HG02642 (cell line): Measurements from ENCODE around the gene CHST8.

Source experiments
- ATAC-seq: cut with Tn5 transposase; IDR thresholded peaks from one replicate; pipeline ENCODE4 v1.9.1; 2021; ENCODE audit warnings: mild to moderate bottlenecking; ENCODE audit not compliant: unreplicated experiment, poor library complexity

The CHST8 gene

DNA sequence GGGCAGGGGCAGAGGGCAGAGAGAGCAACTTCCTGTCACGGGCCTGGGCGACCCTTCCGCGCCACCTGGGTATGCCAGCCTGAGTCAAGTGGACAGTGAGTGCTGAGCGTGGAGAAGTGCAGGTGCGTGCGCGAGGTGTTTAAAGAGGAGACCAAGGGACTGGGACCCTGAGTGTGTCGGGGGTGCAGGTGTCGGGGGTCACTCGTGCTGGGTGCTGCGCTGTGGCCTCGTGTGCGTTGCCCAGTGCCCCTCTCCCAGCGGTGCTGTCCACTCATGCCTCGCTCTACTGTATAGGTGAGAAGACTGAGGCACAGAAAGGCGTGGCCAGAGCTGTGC lies 156.0 kb downstream of the CHST8 start:
- ATAC-seq: no peak

DNA sequence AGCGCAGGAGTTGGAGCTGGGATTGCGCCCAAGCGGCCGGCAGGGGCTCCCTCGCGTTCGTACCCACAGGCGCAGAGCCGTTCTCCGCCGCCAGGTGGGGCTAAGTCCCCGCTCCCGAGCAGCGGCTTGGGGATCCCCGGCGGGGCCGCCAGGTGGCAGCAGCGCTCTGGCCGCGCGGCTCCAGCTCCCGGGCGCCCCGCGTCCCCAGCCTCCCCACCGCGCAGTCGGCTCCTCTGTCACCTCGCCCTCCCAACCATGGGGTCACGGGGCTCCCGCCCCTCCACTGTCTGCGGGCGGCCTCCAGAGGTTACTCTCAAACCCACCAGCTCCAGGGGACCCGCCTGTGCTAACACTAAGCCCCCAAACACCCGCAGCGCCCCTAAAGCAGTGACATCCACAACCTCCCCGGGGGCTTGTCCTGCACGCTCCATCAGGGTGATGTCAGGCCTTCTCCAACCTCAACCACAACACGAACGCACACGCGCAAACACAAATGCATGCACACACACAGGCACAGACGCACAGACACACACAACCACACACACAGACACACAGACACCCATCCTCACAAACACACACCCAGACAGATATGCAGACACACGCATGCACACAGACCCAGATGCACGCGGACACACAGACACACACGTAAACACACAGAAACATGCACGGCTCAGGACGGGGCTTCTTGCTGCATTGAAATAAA lies 156.5 kb downstream of the CHST8 start:
- ATAC-seq: peak; percentile 80

DNA sequence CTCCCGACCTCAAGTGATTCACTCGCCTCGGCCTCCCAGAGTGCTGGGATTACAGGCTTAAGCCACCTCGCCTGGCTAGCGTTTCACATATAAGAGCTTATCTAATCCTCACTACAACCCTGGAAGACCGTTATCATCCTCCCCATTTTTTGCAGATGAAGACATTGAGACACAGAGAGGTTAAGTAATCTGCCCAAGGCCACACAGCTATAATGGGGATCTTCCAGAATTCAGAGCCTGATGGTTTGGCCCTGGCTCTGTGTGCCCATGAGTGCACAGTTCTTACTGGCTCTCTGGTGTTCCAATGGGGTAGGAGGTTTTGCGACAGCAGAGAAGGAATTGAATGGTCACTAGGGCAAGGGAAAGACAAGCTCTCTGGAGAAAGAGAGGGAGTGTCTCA lies 158.1 kb downstream of the CHST8 start:
- no peak for ATAC-seq

DNA sequence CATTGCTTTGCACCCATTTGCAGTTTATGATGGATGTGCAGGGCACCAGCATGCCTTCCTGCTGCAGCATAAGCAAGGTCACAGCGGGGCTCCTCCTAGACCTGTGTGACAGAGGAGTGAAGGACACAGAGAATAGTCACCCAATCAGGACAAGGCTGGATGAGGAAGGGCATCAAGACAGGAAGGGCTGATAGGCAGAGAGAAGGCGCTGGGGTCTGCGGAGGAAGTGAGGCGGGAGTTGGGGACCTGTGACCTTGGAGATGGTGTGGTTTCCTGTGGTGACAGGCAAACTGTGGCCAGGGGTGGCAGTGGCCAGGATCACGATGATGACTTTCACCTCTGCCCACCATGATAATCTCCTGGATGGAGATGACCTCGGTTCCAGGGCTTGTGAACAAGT lies 158.5 kb downstream of the CHST8 start:
- ATAC-seq: no peak

DNA sequence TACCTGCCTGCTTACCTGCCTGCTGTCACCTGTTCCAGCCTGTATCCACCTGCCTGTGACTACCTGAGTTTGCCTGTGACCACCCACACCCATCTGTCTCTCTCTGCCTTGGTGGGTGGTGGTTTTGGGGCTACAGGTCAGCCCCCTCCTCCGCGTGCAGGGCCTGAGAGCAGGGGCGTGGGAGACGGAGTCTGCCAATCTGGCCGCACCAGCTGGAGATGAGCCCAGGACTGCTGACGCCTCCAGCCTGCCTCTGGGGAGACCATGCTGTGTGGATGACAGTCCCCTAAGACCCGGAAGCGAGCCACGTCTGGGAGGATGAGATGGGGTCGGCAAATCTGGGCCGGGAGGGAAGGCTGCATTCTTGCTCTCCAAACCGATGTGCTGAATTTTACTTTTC lies 159.0 kb downstream of the CHST8 start:
- no peak for ATAC-seq

DNA sequence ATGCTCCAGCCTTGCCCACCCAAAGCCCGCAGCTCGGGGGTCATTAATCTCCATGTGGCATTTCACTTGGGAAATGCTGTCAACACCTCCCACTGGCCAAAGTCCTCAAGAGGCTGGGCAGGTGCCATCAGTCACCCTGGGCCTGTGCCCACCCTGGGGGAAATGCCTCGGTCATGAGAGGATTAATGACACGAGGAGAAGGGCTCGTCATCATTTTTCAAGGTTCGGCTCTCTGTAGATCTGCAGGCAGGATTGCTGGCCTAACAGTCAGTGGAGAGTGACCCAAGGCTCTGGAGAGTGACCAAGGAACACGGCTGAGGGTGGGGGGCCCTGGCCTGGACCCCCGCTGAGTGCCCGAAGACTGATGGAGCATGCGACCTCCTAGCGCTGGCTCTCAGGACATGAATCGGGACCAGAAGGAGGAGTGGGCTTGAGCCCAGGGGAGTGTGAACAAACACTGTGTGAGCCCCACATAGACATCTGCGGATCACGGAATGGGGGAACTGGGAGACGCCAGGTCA lies 159.7 kb downstream of the CHST8 start:
- ATAC-seq: no peak

DNA sequence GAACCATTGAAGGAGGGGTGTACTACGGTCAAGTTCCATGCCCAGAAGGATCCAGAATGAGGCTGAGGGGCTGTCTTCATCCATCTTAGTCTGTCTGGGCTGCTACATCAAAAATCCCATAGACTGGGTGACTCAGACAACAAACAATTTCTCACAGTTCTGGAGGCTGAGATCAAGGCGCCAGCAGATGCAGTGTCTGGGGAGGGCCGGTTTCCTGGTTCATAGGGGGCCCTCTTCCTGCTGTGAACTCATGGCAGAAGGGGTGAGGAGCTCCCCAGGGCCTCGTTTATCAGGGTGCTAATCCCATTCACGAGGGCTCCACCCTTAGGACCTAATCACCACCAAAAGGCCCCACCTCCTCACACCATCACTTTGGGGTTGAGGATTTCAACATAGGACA lies 160.2 kb downstream of the CHST8 start:
- no peak for ATAC-seq

DNA sequence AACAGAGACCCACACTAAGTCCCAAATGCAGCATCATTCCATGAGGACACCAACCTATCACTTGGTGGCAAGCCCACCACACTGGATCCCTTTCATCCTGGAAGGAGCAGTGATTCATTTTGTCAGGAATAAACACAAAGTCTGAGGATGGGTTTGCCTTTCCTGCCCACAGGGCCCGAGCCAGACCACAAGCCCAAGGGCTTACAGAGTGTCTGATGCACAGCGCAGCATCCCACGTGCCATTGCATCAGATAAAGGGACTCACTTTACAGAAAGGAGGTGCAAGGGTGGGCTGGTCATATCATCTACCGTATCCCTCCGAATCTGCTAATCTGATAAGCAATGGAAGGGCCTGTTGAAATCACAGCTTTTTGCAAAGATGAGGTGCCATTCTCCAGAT lies 162.7 kb downstream of the CHST8 start:
- ATAC-seq: no peak

DNA sequence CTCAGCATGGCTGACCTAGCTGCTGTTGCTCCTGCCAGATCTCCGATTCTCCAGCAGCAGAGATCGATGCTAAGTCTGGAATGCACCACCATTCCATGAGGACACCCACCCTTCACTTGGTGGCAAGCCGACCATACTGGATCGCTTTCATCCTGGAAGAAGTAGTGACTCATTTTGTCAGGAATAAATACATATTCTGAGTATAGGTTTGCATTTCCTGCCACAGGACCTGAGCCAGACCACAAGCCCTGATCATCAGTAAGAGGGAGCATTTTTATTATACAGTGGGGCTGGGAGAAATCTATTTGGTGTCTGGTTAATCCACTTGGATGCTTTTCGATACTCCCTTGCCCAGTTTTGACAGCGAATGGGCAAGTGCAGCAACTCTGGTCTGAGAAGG lies 164.0 kb downstream of the CHST8 start:
- ATAC-seq: no peak

DNA sequence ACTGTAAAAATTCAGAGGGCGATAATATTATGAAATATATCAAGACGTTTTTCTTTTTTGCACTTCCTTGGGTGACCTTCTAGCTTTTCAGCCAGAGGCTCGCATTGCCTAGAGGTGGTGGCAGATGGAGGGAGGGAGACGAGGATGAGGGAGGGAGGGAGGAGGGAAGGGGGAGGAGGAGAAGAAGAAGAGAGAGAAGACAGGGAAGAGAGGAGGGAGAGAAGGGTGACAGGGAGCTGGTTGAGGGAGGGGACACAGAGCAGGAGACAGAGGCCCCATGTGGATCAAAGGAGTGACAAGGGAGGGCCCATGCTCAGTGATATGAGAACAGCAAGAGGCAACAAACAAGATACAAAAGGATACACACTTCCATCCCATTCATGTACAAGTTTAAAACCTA lies 166.9 kb downstream of the CHST8 start:
- ATAC-seq: no peak

DNA sequence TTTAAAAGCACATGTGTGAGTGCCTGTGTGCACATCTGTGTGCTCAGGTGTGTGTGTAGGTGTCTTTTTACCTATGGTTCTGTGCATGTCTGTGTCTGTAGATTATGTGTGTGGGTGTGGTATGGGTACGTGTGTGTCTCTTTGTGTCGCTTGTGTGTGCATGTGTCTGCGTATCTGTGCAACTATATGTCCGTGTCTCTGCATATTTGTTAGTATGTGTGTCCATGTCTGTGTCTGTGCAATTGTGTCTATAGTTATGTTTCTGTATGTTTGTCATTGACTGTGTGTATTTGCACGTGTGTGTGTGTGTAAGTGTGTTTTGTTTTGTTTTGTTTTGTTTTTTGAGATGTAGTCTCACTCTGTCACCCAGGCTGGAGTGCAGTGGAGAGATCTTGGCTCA lies 167.6 kb downstream of the CHST8 start:
- no peak for ATAC-seq

DNA sequence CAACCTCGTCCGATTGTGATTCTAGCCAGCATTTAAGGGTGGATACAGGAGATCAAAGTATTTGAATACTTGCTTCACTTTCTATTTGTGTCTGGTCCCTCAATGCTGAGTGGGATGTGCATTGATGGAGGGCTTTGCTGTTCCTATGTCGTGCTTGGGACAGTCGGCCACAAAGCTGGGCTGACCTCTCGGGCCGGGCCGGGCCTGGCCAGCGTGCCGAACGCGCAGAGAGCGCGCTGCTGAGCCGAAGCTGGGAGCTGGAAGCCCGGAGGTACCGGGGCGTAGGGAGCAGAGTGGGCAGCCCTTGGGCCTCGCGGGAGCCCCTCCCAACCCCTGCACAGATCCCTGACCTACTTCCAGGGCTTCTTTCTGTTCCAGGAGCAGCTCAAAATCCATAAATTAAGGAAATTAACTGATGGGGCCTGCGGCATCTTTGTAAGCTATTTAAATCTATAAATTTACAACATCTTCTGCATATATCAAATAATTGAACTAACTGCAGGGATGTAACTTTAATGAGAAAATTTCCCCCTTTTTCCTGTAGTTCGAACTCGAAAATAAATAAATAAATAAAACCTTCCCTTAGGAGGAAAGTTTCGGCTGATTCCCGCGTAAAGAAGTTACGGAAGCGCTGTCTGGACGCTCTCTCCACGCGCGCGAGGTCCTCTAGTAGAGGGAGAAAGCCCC lies 173.1 kb downstream of the CHST8 start:
- no peak for ATAC-seq

DNA sequence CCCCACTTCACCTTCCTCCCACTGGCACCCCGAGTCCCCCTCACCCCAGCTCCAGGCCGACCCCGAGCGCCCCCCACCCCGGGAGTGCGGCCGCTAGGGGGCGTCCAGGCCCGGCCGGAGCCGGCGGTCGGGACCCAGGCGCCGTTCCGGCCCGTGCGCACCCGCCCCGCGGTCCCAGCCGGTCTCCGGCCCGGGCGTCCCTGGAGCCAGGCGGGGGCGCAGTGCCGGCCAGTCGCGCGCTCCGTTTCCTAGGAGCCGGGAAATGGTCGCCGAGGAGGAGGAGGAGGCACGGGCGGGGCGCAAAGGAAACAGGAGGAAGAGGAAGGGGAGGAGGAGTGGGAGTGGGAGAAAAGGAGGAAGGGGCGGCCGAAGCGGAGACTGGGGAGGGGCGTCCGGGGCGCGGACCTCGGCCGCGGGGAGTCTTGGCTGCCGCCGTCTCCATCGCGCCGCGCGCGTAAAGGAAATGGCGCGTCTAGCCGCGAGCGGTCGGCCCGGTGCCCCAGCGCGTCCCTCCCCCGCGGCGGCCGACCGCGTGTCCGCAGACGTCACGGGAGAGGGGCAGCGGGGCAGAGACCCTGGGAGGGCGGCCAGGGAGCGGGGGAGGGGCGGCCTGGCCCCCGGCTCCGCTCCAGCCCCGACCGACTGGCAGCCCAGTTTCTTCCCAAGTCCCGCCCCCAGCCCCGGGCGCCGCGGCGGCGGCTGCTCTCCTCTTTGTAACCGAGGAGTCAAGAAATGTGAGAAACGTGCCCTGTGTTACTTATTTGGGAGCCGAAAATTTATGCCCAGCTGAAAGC lies 173.8 kb downstream of the CHST8 start:
- ATAC-seq: peak; percentile 55

DNA sequence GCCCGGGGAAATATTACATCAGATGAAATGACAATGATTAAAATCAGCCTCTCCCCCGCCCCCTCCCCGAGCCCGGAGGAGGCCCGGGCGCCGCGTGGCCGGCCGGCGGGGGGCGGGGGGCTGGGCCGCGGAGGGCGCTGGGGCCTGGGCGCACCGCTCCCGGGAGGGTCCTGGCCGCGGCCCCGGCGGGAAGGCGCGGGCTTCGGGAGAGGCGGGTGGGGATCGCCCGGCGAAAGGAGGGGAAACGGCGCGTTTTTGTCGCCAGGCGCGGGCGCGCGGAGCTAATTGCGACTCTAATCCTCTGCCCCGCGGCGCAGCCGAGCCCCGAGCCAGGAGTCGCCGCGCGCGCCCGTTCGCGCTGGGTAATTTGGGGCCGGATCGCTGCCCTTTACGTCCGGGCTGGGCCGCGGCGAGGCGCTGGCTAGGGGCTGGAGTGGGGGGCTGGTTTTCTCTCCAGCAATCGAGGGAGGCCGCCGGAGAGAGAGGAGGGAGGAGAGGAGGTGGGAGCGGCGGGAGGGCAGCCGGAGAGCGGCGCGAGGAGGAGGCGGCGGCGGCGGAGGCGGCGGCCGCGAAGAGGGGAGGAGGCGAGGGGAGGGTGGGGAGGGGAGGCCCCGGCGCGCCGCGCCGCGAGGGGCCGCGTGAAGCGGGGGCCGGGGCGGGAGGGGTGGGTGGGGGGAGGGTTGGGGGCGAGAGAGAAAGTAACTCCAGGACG lies 174.6 kb downstream of the CHST8 start, which contains the start of gene KCTD15:
Gene KCTD15, plus strand, starts transcription at position 707 of the 712 bp plus-strand sequence. CDS start 3,585 bp downstream, outside the sequence.
- no peak for ATAC-seq

DNA sequence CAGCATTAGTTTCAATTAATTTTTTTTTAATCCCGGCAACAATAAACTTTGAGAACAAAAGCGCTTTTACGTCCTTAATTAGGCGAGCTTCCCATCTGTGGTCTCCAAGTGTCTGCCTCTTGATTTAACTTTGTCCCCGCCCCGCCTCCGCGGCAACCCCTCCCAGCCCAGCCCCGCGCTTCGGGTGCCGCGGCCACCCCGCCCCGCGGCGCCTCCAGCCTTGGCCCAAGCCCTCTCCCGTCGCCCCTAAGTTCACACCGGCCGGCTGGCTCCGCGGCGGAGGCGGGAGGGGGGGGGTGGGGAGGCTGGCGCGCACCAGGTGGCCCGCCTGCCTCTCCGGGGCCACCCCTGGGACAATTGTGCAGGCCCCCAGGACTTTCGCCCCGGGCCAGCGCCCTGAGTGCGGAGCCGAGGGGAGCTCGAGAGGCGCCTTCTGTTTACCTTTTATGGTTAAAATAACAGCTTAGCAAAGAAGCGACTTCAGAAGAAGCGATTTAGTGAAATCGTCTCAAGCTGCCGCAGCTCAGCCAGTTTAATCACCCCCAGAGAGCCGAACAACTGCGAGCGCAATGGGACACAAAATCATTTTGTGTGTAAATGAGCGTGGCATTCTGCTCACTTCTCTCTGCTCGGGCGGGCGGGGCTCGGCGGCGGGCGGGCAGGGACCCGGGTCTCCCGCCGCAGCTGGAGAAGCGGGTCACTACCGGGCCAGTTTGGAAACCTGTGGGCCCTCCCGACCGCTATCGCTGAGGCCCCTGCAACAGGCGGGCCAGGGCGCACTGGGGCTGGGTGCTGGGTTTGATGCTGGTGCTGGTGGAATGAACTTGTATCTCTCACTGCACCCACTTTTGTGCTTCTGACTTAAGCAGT lies 176.3 kb downstream of the CHST8 start:
- ATAC-seq: no peak

DNA sequence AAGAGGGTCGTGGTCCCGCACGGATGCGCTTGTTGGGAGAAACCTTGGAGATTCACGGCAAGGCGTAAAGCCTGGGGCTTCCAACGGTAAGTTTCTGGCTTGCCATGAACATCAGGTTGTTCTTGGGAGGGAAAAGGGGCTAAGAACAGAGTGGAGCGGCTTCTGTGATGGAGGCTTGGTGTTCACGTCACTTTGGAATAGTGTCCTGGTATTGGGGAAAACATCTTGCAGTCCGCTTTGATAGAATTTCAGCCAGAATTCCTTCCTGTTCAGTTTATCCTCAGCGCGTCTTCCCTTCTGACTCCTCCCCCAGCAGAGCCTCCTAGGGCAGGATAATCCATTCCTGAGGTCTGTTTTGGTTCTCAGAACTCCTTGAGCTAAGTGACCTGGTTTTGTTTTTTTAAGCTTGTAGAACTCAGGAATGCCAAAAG lies 176.9 kb downstream of the CHST8 start:
- ATAC-seq: no peak

DNA sequence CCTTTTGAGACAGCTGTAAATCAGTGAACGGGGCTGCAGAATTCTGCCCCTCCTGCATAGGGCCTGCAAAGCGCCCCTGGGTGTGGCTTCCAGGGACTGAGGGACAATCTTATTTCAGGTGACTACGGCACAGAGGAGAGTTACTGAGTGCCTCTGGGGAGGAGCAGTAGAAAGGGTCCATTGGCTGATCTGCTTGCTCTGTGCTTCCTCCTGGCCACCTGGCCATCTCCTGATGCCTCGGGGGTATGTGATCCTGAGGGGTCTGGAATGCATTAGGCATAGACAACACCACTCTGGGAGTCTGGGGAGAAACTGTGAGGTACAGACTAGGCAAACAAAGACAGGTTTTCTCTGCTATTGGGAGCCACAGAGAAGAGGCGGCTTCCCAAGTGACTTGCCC lies 177.7 kb downstream of the CHST8 start:
- ATAC-seq: no peak

DNA sequence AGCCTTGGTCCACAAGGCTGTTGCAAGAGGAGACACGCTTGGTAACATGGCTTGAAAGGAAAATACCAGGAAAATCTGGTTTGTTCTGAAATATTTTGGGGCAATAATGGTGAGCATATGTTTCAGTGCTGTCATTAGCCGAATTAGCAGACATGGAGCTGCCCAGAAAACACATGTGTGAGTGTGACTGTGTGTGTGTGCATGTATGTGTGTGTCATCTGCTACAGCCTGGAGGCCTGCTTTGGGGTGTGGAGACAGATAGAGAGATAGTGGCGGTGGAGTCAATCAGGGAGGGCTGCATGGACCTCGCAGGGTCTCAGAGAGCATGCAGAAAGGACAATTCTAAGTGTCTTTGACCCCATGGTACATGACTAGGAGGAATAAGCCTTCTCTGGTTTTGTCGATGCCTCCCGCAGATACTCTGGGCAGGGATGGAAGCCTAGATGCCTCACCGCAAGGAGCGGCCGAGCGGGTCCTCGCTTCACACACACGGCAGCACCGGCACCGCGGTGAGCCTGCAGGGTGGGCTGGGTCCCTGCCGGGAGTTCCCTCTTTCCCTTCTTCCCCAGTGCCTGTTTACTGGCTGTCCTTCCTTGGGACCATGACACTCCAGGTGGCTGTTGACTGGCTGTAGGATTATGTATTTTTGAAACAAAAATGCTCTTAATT lies 178.4 kb downstream of the CHST8 start:
- no peak for ATAC-seq

DNA sequence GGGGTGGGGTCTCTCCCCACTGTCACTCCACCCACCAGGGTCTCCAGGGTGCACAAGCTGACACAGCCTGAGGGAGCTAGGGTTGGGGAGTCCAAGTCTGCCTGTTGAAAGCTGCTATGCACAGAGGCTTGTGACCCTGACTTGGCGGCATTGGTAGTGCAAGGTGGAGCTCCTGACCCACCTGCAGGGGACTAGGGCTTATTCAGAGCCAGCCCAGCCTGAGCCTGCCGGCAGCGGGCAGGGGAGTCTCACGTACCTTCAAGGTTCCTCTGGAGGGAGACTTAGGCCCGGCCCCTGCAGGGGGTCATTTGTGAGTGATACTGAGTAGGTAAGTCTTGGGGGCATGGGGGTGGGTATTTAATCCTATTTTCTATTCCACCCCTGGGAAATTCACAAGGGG lies 179.7 kb downstream of the CHST8 start:
- ATAC-seq: no peak
